CD4-positive, alpha-beta T cell treated with Interleukin-6 for 4 hours (primary cell): ENCODE data around the gene ZFHX3.

Experiments
- DNase-seq: peaks from one replicate; pipeline ENCODE4 v3.0.0-alpha.2; 2020; ENCODE audit warnings: mixed read lengths

Gene ZFHX3

GRCh38 chr16:72947379-72948237 is 100.3 kb downstream of the ZFHX3 start:
- no peak for DNase-seq

GRCh38 chr16:72946474-72947194 is 101.3 kb downstream of the ZFHX3 start:
- DNase-seq: no peak

DNA sequence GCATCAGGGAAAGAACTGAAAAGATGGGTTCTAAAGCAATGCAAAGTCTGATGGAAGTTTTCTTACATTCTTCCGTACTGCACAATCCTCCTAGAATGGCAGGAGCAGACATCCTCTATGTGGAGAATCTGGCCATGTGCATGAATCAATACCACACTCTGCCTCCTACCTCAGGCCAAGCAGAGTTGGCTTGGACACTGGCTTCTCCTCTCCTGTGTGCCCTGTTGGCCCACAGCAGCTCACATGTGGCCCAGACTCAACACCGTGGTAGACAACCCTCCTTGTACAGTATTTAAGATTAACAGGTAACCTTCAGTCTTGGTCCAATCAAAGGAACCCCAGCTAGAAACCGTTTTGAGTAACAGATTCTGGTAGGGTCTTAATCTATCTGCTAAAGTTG is 101.9 kb downstream of the ZFHX3 start:
- no peak for DNase-seq

- DNase-seq: no peak
These were observed 102.3 kb downstream of the ZFHX3 start for GRCh38 chr16:72945611-72946010.

DNA sequence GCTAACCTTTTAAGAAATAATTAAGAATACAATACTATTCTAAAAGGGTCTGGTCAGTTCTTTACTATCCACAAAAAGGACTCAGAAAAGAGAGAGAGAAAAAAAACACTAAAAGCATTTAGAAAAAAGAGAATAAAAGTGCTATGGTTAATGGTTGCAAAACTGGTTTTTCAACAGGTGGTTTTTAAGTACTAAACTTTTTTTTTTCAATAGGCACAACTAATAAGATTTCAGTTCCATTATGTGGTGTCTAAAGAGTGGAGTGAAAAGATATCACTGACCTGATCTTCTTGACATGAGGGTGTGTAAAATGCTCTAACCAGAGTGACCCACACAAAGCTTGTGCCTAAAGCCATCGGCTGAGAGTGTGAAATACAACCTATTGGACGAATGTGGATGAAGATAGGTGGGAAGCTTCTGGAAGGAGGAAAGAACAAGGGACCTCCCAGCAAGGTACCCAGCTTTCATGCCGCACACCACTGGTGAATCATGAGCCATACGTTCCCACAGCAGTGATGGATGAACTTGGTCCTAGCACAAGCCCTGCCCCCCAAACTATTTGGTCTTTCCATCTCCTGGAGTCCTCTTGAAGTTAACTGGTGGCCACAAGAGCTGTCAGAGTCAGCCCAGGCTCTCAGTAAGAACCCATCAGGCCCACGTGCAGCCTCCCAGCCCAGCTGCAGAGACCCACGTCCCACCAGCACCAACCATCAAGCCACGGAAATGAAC is 103.0 kb downstream of the ZFHX3 start:
- no peak for DNase-seq

GRCh38 chr16:72942021-72942420 is 105.9 kb downstream of the ZFHX3 start:
- no peak for DNase-seq

- no peak for DNase-seq
These were observed 107.0 kb downstream of the ZFHX3 start for GRCh38 chr16:72940886-72941285.

DNA sequence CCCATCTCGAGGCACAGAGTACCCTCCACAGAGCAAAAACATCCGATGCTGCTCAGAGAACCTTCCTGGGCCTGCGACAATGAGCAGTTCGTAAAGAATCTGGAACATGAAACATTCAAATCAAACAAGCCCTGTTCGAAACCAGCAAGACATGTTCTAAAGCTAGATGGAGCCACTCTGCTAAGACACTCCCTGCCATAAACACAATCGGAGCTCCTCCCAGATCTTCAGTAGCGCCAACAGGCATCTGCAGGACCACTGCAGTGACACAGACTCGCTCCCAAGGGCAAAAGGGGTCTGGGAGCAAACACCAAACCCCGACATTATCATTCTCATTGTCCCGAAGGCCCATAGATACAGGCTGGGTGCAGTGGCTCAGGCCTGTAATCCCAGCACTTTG is 108.7 kb downstream of the ZFHX3 start:
- DNase-seq: no peak

GRCh38 chr16:72938795-72939164 is 109.1 kb downstream of the ZFHX3 start:
- DNase-seq: no peak

DNA sequence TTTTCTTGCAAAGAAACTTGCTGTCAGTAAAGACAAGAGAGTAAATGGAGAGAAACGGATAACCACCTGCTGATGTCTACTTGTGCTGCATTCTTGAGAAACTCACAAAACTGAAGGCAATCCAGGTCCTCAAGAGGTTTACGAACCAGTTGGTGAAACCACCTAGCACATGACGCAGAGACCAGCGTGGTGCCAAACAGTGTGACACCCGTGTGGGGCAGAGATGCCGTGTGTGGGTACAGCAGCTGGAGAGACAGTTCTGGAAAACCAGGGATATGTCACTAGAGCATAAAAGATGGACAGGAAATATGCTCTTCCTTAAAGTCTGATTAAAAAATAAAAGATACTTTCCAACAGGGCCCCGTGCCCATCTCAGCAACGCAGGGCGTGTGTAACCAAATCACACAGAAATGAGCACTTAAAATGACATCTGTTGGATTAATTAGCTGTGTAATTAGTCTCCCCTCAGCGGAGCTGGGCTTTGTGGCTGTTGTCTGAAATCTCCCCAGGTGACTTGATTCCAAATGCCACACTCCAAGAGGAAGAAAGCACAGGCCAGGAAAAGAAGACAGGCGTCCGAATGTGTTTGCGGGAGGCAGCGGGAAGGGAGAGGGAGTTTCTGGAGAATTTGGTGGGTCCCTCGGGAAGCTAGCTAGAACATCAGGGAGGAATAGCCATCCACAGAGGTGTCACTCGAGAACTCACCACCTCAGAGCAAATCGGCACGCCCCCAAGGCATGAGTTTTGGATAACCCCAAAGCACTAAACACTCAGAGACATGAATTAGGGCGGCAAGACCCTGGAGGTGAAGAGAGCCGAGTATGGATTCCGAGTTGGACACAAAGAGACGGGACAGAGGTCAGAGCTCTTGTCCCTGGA is 109.8 kb downstream of the ZFHX3 start:
- no peak for DNase-seq

DNA sequence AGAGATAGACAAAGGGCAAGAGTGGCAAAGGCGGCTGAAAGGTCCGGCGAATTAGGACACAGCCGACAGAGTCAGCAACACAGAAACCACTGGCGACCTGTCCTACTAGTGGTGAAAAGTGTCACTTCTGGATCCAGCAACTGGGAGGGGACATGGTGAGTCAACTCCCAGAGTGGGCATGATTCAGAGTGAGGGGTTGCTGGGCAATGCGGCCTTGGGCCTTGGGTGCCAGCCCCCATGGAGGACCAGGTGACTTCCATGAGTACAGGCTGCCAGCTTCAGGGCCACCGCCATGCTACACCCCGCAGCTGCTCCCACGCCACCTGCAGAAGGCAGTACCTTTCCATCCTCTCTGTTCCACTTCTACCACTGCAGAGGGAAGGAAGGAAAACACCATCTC is 110.6 kb downstream of the ZFHX3 start:
- no peak for DNase-seq

- no peak for DNase-seq
These were observed 111.5 kb downstream of the ZFHX3 start for GRCh38 chr16:72936408-72936807.

- DNase-seq: no peak
These were observed 112.0 kb downstream of the ZFHX3 start for GRCh38 chr16:72935896-72936295.

DNA sequence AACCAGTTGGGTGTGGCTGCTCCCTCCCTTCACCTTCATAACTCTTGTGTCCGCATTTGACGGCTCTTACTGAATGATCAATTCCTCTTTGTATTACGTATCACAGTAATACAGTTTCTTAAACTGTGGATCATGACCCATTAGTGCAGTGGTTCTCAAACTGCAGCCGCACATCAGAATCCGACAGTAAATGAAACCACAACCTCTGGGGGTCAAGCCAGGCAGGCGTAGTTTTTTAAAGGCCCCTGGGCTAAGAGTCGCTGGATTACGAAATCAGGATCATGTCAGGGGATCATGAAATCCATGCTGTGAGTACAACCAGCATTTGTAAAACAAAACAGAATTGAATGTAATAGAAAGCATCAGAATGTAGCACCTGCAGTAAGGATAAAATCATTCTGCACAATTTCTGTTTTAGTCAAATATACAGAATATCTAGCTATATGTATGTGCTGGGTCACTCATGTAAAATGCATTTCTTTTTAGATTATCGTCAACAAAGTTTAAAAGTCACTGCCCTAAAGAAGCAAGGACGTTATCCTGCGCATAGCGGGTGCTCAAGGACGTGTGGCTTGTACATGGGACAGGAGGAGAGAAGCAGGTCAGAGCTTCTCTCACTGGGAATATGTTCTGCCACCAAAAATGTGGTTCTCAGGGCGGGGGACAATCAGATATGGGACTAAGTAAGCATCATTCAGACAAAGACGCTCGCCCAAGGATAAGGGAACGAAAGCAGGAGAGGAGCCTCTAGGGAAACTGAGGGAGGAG is 113.1 kb downstream of the ZFHX3 start:
- no peak for DNase-seq

- DNase-seq: no peak
These were observed 115.1 kb downstream of the ZFHX3 start for GRCh38 chr16:72932677-72933335.

GRCh38 chr16:72932050-72932449 is 115.9 kb downstream of the ZFHX3 start:
- no peak for DNase-seq

DNA sequence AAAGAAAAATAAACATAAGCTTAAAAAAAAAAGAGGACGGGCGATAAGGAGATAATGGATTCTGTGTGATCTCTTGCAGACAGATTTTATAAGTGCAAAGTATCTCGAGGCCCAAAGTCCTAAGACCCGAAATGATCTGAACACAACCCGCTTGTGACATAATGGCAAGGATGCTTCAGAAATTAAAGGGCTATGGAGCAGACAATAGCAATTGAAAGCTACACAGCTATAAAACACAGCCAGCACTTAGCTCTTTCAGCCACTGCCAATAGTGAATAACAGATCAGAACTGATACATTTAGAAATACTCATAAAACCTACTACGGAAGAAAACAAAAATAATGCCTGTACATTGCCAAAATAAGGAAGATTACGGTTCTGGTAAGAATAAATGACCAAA is 117.5 kb downstream of the ZFHX3 start:
- no peak for DNase-seq

GRCh38 chr16:72928090-72928981 is 119.6 kb downstream of the ZFHX3 start:
- no peak for DNase-seq

- DNase-seq: no peak
These were observed 120.5 kb downstream of the ZFHX3 start for GRCh38 chr16:72927199-72928089.
